Measurements from ENCODE around the gene GSK3A. TPM values are rescaled to one million over a fixed set of nuclear protein-coding genes. Genes with fewer than 3 reads are reported as not detected.

The GSK3A gene
- total RNA-seq, 1 donor from 2014 or later, result 42.0 TPM

- DNase-seq (ENCODE audit: low spot score), result no peak
These were observed 28.1 kb upstream of the GSK3A start for GRCh38 chr19:42270346-42271044.

GRCh38 chr19:42269478-42270345, 27.3 kb upstream of the GSK3A start:
- no peaks in the 10 kb centered on the region for H3K27me3 Mint-ChIP-seq (ENCODE audit: low read depth)
- no peak for DNase-seq (ENCODE audit: low spot score)
- H3K36me3 Mint-ChIP-seq (ENCODE audit: low read depth), result peaks cover 6% of the 10 kb centered on the region
- H3K4me1 Mint-ChIP-seq (ENCODE audit: low read depth), result peaks cover 23% of the 10 kb centered on the region
- no peaks in the 10 kb centered on the region for H3K9me3 Mint-ChIP-seq (ENCODE audit: low read depth)
- TF ChIP-seq CTCF (IDR thresholded peaks at IDR 0.05), result no peak
- H3K4me3 Mint-ChIP-seq (ENCODE audit: unreplicated experiment), result no peak overlapping the region
- H3K27ac Mint-ChIP-seq (ENCODE audit: unreplicated experiment), result peak overlapping the region; percentile 97

More at GRCh38 chr19:42270346-42271044, 28.1 kb upstream of the GSK3A start:
- Mint-ChIP-seq H3K9me3 (ENCODE audit: low read depth) (no peaks in the 10 kb centered on the region), H3K4me1 (ENCODE audit: low read depth) (peaks cover 31% of the 10 kb centered on the region), H3K4me3 (ENCODE audit: unreplicated experiment) (no peak overlapping the region), H3K27me3 (ENCODE audit: low read depth) (no peaks in the 10 kb centered on the region), H3K36me3 (ENCODE audit: low read depth) (peaks cover 12% of the 10 kb centered on the region), H3K27ac (ENCODE audit: unreplicated experiment) (peak overlapping the region; percentile 97)
- TF ChIP-seq CTCF (IDR thresholded peaks at IDR 0.05), result no peak

GRCh38 chr19:42268704-42269477, 26.5 kb upstream of the GSK3A start, which contains the start of gene CIC:
Gene CIC (plus strand): TSS chr19:42269252. CDS start chr19:42271784, 2,532 bp downstream.
- H3K4me3 Mint-ChIP-seq (ENCODE audit: unreplicated experiment), result no peak within 1 kb of the TSS

GRCh38 chr19:42268142-42268703, 25.8 kb upstream of the GSK3A start:
- DNase-seq (ENCODE audit: low spot score), result no peak
- peaks cover 1% of the 10 kb centered on the region for H3K36me3 Mint-ChIP-seq (ENCODE audit: low read depth)

More at GRCh38 chr19:42268704-42269477, 26.5 kb upstream of the GSK3A start, which contains the start of gene CIC:
- peak; percentile 100 for DNase-seq (ENCODE audit: low spot score)
- H3K27me3 Mint-ChIP-seq (ENCODE audit: low read depth), result no peaks in the 10 kb centered on the region
- peak within 1 kb of the TSS; percentile 97 for H3K27ac Mint-ChIP-seq (ENCODE audit: unreplicated experiment)
- TF ChIP-seq CTCF (IDR thresholded peaks at IDR 0.05), result no peak
- H3K36me3 Mint-ChIP-seq (ENCODE audit: low read depth), result peaks cover 5% of the 10 kb centered on the region
- H3K4me1 Mint-ChIP-seq (ENCODE audit: low read depth), result peaks cover 21% of the 10 kb centered on the region
- no peaks in the 10 kb centered on the region for H3K9me3 Mint-ChIP-seq (ENCODE audit: low read depth)

More at GRCh38 chr19:42268142-42268703, 25.8 kb upstream of the GSK3A start:
- peaks cover 21% of the 10 kb centered on the region for H3K4me1 Mint-ChIP-seq (ENCODE audit: low read depth)
- H3K4me3 Mint-ChIP-seq (ENCODE audit: unreplicated experiment), result no peak overlapping the region
- no peaks in the 10 kb centered on the region for H3K9me3 Mint-ChIP-seq (ENCODE audit: low read depth)
- H3K27me3 Mint-ChIP-seq (ENCODE audit: low read depth), result no peaks in the 10 kb centered on the region
- H3K27ac Mint-ChIP-seq (ENCODE audit: unreplicated experiment), result no peak overlapping the region
- TF ChIP-seq CTCF (IDR thresholded peaks at IDR 0.05), result no peak
